SIG-M5 (cell line): ENCODE results near the gene MED20.

ENCODE experiments used
- DNase-seq: peaks from one replicate; lab custom pipeline; 2025; lab: John Stamatoyannopoulos, UW

Gene MED20

GRCh38 chr6:41914343-41914742, 6.6 kb downstream of the MED20 start:
- DNase-seq, result no peak

- no peak for DNase-seq
These were observed 11.2 kb downstream of the MED20 start for GRCh38 chr6:41909727-41910126.

DNA sequence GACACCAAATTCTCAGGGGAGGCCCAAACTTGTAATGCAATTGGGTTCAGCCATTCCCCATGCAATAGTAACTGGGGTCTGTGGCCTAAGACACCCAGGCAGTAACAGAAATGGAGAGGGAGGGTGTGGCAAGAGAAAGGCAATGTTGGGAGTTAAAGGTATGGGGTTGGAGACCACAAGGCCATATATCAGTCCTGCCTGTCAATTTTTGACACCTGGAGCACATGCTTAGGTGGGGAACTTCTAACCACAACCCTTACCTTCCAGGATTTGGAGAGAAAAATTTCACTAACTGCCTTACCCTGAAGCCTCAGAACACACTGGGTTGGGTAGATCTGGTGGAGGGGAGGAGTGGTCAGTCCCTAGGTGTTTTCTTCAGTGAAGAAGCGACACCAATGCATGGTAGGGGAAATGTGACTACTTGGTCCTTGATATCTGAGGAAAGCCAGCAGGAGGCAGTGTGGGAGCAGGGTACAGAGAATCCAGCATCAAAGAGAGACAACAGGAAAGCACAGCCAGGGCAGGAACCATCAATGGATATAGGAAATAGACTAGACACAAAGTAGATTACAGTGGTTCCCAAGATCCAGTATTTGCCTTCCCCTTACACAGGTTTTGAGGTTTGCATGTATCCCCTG, 18.9 kb downstream of the MED20 start:
- no peak for DNase-seq

- no peak for DNase-seq
These were observed 20.1 kb downstream of the MED20 start for GRCh38 chr6:41900861-41901260.

DNA sequence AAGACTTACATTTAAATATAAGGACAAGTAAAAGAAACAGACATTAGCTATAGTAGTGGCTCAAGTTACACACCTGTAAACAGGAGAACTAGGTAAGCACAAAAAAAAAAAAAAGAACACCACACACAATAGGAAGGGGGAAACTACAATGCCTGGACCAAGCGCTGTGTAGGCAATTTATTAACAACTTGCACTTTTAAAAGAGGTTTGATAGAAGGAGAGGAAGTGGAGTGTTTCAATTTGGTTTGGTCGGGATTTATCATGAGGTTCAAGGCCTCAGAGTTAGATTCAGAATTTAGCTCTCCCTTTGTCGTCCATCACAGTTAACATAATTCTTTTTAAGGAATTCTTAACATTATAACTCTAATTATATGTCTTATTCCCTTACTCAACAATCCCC, 24.7 kb downstream of the MED20 start:
- DNase-seq, result no peak

DNA sequence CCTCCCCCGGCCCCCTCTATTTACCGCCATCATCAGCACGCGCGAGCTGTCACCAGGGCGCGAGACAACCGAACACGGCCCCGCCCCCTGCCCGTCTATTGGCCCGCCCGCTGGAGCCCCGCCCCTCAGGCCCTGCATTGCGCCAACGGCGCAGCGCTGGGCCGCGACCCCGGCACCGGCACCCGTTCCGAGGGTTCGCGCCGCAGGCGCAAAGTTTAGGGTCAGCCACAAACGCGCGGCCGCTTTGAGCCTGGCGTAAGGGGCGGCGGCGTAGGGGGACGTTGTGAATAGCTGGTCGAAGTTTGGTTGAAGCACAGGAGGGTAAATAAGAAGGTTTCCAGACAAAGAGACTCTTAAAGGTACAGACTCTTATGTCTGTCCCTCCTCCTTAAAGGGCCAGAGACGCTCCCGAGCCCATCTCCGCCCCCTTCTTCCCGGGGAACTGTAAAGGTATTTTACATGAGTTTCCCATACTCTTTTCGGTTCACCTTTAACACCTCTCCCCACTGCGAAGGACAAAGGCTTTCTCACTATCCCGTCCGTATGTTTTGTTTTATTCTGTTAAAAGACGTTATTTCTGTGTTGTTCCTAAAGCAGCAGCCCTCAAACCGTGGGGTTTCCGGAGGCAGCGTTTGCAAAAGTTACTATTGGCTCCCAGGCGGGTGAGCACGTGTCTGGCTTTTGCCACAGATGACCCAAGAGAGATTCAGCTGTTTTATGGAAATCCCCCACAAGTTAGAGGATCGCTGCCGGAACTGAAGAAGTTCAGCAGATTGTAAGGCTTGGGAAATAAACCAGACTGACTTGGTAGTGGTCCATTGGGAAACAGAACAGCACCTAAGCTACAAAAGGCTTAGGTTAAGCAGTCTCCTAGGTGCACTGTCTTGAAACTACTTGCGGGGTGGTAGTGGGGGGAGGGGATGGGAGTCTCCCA, 25.4 kb downstream of the MED20 start, which contains the start of gene USP49:
TSS of gene USP49 (minus strand) at position 76 of the 934 bp plus-strand sequence. CDS start 88,392 bp downstream, outside the sequence.
- DNase-seq, result peak; percentile 47

DNA sequence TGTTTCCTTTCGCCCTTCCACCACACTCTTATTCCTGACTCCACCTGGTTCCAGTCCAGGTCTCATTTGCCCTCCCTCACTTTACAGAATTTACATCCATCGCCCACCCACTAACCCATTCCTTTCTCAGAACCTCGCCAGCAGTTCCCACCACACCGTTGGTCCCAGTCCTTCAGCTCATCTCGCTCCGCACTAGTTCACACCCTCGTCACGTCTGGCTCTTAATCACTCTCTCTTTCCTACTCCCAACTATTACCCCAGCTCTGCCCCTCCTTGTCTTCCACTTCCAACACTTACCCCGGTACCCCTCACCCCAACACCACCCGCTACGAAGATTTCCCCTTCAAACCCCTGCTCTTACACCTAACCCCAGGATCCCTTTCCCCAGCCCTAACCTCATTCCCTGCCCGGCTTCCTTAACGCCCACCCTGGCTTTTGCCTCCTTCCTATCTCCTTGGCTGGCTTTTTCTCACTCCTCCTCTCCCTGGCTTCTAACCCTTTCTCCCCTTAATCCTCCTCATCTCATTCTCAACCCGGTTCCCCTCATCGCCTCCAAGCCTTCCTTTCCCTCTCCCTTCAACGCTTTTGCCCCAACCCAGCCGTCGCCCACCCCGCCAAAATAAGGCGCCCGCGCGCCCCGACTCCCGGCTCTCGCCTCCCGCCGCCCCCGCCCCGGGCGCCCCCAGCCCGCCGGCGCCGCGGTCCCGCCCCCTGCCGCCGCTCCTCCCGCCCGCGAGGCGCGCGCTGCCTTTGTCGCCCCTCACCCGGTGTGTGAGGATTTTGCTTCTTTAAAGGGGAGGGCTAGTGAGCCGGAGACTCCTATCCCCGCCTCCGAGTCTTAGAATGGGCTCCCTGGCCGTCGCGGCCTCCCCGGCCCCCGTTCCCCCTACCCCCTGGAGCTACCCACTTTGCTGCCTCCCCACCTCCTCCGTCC, 26.3 kb downstream of the MED20 start:
- no peak for DNase-seq

- no peak for DNase-seq
These were observed 27.9 kb downstream of the MED20 start for GRCh38 chr6:41892921-41893564.

GRCh38 chr6:41887331-41887751, 33.6 kb downstream of the MED20 start:
- no peak for DNase-seq

DNA sequence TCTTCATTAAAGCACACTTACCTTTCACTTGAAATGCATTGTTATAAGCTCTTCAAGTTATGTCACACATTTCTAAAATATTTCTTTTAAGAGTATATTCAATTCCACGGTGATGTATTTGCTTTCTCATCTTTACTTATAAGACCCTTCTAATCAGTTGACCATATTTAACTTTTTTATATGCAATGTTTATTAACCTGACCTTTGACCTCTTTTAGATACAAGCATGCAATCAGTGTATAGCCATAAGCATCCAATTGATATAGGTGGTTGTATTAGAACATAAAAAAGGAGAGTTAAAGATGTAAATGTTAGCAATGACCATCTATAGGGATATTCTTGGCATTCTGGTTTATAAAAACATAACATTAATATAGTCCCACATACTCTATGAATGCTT, 35.0 kb downstream of the MED20 start:
- DNase-seq, result no peak

DNA sequence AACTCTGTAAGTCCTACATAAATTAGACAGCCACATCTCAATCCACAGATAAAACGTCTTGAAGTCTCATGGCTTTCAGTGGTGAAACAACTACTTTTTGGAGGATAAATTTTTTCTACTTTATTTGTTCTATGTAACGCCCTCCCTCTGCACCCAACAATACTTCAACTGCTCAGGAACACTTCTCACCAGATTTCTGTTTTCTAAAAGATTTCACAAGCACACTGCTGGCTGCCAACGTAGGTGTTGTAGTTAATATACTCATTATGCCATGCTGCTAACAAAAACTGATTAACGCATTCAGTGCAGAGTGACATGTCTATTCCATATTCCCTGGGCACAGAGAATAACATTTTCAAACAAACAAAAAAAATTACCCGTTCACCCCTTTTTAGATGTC, 36.0 kb downstream of the MED20 start:
- DNase-seq, result no peak

DNA sequence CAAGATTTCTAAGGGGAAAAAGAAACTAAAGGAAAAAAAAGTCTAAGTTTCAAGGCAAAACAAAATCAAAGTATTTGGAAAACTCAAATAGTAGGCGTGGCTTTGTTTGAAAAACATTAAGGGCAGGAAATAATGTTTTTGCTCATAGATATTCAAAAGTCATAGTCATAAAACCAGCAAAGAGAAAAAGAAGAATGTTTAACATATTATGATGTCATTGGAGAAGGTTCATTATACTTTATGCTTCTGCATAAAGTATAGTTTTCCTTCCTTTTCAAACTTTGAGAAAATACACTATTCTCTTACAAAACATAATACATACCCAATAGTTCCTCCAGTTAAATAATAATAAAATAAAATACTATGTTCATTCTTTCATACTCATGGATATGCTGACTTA, 39.4 kb downstream of the MED20 start:
- DNase-seq, result no peak

DNA sequence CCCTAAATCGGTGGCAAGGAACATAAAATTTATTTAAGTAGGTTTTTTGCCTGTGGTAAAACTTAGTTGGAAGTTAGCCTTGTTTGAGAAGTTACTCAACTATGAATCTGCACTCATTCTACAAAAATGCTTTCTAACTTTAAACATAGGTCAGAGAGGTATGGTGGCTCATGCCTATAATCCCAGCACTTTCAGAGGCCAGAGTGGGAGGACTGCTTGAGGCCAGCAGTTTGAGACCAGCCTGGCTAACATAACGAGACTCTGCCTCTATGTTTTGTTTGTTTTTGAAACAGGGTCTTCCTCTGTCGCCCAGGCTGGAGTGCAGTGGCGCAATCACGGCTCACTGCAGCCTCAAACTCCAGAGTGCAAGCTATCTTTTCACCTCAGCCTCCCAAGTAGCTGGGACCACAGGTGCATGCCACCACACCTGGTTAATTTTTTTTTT, 42.0 kb downstream of the MED20 start:
- DNase-seq, result no peak

DNA sequence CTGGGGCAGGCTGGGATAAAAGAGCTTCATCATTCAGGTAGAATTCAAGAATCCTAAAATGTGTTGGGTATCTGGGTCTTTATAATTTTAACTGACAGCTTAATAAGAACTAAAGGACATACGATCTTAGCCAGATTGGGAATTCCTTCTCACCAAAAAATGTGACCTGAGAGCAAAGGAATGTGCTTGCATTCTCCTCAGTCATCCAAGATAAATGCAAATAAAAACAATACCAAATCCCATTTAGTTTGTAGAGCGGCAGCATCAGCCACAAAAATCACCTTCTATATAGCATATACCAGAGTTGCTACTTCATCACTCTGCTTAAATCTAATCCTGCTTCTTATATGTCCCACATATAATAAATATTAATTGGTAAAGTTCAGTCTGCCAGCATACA, 42.7 kb downstream of the MED20 start:
- DNase-seq, result no peak

DNA sequence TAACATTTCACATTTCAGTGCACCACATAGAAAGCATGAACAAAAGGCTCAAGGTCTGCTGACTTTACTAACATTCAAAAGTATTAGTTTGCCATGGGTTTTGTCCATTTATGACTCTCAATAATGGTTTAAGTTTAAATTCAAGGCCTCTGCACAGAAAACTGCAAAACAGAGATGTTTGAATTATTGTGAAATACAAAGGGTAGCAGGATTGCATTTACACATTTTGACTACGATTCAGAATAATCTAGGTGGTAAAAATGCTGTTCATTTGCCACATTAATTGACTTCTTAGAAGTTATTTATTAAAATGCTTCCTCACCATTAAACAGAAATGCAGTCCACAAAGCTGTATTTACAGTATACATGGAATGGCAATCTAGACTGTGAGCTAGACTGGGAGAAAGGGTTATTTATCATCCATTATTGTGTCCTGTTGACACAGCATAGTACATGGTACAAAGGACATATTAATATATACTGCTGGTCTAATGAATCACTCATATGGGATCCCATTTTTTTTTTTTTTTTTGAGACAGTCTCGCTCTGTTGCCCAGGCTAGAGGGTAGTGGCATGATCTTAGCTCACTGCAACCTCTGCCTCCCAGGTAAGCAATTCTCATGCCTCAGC, 43.8 kb downstream of the MED20 start:
- DNase-seq, result no peak

- DNase-seq, result no peak
These were observed 46.2 kb downstream of the MED20 start for GRCh38 chr6:41874741-41875140.

DNA sequence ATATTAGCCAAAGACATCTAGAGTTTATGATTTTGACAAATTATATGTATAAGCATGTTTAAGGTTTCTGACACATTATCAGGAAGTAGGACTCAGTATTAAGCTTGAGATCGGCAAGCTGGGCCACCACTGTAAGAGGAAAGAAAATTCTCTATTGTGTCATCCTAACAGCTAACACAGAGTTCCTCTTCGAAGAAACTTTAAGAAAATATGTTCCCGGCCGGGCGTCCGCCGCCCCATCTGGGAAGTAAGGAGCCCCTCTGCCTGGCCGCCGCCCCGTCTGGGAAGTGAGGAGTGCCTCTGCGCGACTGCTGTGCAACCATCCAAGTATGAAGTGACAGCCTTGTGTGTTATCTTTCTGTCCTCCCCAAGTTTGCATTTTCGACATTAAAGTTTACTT, 48.8 kb downstream of the MED20 start:
- DNase-seq, result no peak

DNA sequence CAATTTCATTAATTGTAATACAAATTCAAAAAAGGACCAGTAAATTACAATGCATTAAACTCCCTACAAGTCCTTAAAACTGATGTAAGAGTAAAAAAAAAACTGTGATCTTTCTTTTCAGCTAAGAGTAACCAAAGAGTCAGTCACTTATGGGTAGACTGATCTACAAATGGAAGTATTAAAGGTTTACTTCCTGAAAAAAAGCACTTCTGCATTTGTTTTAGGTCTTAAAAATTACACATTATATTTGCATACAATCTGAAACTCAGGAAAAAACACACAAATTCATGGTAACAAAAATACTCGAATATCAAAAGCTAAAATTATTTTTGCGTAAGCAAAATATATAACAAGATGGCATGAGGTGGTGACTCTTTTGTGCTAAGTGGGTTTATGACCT, 49.2 kb downstream of the MED20 start:
- no peak for DNase-seq

DNA sequence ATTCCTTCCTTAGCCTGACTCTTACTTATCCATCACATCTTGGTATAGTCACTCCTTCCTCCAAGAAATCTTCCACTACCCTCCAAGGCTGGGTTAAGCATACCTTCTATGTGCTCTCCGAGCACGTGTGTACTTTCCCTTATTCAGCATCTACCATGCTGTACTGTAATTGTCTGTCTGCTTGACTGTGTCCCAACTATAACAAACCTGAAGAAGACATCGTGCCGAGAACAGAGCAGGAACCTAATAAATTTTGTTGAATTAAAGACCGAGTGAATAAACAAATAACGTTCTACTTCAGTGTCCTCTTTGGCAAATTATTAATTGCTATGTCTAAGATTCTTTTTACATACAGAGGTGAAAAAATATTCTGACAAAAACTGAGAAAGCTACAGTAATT, 61.6 kb downstream of the MED20 start:
- DNase-seq, result no peak

DNA sequence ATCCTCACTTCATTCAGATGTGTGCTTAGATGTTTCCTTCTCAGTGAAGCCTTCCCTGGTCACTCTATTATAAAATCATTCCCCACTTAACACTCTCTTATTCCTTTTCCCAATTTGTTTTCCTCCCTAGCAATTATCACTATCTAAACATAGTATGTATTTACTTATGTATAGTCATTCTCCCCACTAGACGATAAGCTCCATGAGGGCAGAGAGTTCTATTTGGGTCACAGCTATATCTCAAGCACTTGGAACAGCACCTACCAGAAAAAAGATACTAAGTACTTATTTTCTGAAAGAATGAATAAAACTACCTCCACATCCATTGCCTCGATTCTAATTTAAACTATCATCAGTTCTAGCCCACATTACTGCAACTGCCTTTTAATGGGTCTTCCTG, 62.2 kb downstream of the MED20 start:
- DNase-seq, result no peak
